H1 (cell line): ENCODE data around the gene TAF11L14. TPM values are rescaled to one million over a fixed set of nuclear protein-coding genes. Genes with fewer than 3 reads are reported as not detected.

Experiments
- BACH1 ChIP-seq: IDR thresholded peaks from 2 replicates; pipeline ENCODE4 v1.6.1; 2012; ENCODE audit warnings: low read length, improper control_type of control experiment
- CHD2 ChIP-seq: IDR thresholded peaks from 2 replicates; pipeline ENCODE4 v1.6.1; 2012; ENCODE audit warnings: low read length, improper control_type of control experiment
- CHD7 ChIP-seq: fragments of 300-600 bp; sonication (generic); IDR thresholded peaks from 2 replicates; pipeline ENCODE4 v1.7.1; 2012; ENCODE audit warnings: low read length, moderate library complexity, mild to moderate bottlenecking, inconsistent platforms; ENCODE audit not compliant: insufficient replicate concordance
- EGR1 ChIP-seq: IDR thresholded peaks from 2 replicates; pipeline ENCODE4 v1.6.1; 2011; ENCODE audit warnings: low read depth, low read length, borderline replicate concordance
- RAD21 ChIP-seq, 2 experiments: IDR thresholded peaks in 1 of 2; conservative IDR thresholded peaks in 1 of 2; 2 replicates each; pipeline ENCODE4 v1.6.1; 2011; ENCODE audit warnings: low read depth in 2 of 2, low read length in 2 of 2, improper control_type of control experiment in 1 of 2, inconsistent platforms in 1 of 2, mild to moderate bottlenecking in 1 of 2, moderate library complexity in 1 of 2
- polyA plus RNA-seq, 7 experiments: library from polyadenylated mRNA; depleted of rRNA in 3 of 7; stranded (reverse) in 5 of 7; unstranded in 2 of 7; fragments of >200 nt in 5 of 7; fragments of 200-250 nt in 2 of 7; gene quantifications; 1 replicate in 5 of 7; 2 replicates in 1 of 7; 4 replicates in 1 of 7; pipeline versions ENCODE4 v1.2.1 to v1.2.3, GENCODE V29; 2011 to 2013; ENCODE audit warnings: missing spikeins in 2 of 7, mixed read lengths in 2 of 7
- total RNA-seq: library from RNA; stranded (reverse); fragmentation: NEBNext Ultra II Directional; extraction: Animal tissue kit (Norgen Biotek cat#: 25700); gene quantifications from 2 replicates; pipeline ENCODE4 v1.2.1, GENCODE V29; 2021

The TAF11L14 gene
- total and polyA plus RNA-seq, 2 of the 8 experiments (the other 6 are each of a cell fraction or from before 2014, with no cell fraction given), result not detected

GRCh38 chr5:17679597-17680203, 45.4 kb downstream of the TAF11L14 start (continued):
- TF ChIP-seq CHD7 (no peak), BACH1 (no peak), RAD21 (IDR thresholded peaks at IDR 0.05 in 1 of 2, conservative IDR thresholded peaks at IDR 0.05 in 1 of 2; ENCODE audit: low read depth in 2 of 2, low read length in 2 of 2) (no peak), CHD2 (no peak), EGR1 (no peak)
